Cardiac septum (tissue), 1 donor: Measurements from ENCODE around the gene PHEX. TPM values are rescaled to one million over a fixed set of nuclear protein-coding genes. Genes with fewer than 3 reads are reported as not detected.

Experiments
- total RNA-seq: library from RNA; stranded (reverse); fragmentation: NEBNext Ultra II Directional; extraction: Animal tissue kit (Norgen Biotek cat#: 25700); gene quantifications from one replicate; pipeline ENCODE4 v1.2.1, GENCODE V29; 2021
- donor health status: DM: no; HTN: no; CAD: no.

Gene PHEX
- total RNA-seq, 1 donor from 2014 or later, result 0.11 TPM

Other genes starting within 250 kb of the PHEX start
- 11.2 TPM for gene MBTPS2, start 192.7 kb upstream of the PHEX start, total RNA-seq
- gene YY2, start 176.3 kb upstream of the PHEX start, total RNA-seq, result 0.97 TPM
- gene SMS, start 91.6 kb upstream of the PHEX start, total RNA-seq, result 74.9 TPM
- gene CBLL2, start 240.6 kb downstream of the PHEX start, total RNA-seq, result not detected